Ovary (tissue), 3 donors: ENCODE data around the gene CCDC73.

Experiments
- POLR2A ChIP-seq: fragments of 450-650 bp; IDR thresholded peaks from one replicate; pipeline ENCODE4 v1.6.1; 2017; ENCODE audit warnings: antibody characterized with exemption, mild to moderate bottlenecking, moderate library complexity
- TF ChIP-seq, protein P1 (sequence below), 3 donors: fragments of 450-650 bp in 2 of 3; fragments of 200-600 bp in 1 of 3; IDR thresholded peaks; one replicate each; pipeline versions ENCODE4 v1.5.1 to v1.8.0; 2016 to 2022; ENCODE audit warnings: antibody characterized with exemption in 3 of 3, mild to moderate bottlenecking in 1 of 3
- donor health status: DM: no; HTN: no; CAD: no.

DNA sequence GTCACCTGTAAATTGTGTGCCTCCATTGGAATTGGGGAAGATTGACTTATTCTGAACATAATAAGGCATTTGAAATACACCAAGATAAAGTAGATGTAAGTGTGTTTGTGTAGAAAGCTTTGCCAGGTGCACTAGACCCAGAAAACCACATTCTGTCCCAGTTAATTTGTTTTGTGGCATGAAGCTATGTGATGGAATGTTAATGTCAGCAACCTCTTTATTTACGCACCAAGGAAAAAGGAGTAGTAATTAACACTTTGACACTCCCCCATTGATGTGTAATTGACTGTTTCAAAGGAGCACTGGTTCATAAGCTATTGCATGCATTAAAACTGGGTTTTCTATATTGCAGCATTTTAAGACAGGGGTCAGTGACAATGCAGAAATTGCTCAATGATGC is 196.5 kb downstream of the CCDC73 start:
- TF ChIP-seq, protein P1, sequence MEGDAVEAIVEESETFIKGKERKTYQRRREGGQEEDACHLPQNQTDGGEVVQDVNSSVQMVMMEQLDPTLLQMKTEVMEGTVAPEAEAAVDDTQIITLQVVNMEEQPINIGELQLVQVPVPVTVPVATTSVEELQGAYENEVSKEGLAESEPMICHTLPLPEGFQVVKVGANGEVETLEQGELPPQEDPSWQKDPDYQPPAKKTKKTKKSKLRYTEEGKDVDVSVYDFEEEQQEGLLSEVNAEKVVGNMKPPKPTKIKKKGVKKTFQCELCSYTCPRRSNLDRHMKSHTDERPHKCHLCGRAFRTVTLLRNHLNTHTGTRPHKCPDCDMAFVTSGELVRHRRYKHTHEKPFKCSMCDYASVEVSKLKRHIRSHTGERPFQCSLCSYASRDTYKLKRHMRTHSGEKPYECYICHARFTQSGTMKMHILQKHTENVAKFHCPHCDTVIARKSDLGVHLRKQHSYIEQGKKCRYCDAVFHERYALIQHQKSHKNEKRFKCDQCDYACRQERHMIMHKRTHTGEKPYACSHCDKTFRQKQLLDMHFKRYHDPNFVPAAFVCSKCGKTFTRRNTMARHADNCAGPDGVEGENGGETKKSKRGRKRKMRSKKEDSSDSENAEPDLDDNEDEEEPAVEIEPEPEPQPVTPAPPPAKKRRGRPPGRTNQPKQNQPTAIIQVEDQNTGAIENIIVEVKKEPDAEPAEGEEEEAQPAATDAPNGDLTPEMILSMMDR (IDR thresholded peaks at IDR 0.05), result no peak
- TF ChIP-seq POLR2A, result no peak
